Progenitor cell of endocrine pancreas (in vitro differentiated cells): ENCODE data around the gene PRR14L. TPM values are rescaled to one million over a fixed set of nuclear protein-coding genes. Genes with fewer than 3 reads are reported as not detected.
"Not testable (repeated sequence)": the region's sequence is repeated elsewhere in the genome, so short reads cannot be mapped to it uniquely, and the experiment has no call there.

ENCODE experiments used
- DNase-seq: peaks from one replicate; pipeline ENCODE4 v3.0.0; 2021; ENCODE audit warnings: low spot score; ENCODE audit not compliant: unreplicated experiment
- H3K27ac Mint-ChIP-seq: 2 replicates; pipeline ENCODE4 v1.8.0; 2021; ENCODE audit warnings: mild to moderate bottlenecking, moderate library complexity, mixed read lengths
- H3K27me3 Mint-ChIP-seq: 2 replicates; pipeline ENCODE4 v1.8.0; 2021; ENCODE audit warnings: mixed read lengths
- H3K36me3 Mint-ChIP-seq: 2 replicates; pipeline ENCODE4 v1.8.0; 2022; ENCODE audit warnings: mixed read lengths; ENCODE audit not compliant: insufficient read depth
- H3K4me1 Mint-ChIP-seq: 2 replicates; pipeline ENCODE4 v1.8.0; 2021; ENCODE audit warnings: low read depth, mixed read lengths
- H3K4me3 Mint-ChIP-seq: 2 replicates; pipeline ENCODE4 v1.8.0; 2021; ENCODE audit warnings: low read depth, mild to moderate bottlenecking, moderate library complexity, mixed read lengths
- H3K9me3 Mint-ChIP-seq: 2 replicates; pipeline ENCODE4 v1.8.0; 2021; ENCODE audit warnings: low read depth, mixed read lengths
- CTCF ChIP-seq: fragments of 200-600 bp; sonication (generic); IDR thresholded peaks from one replicate; pipeline ENCODE4 v1.5.0; 2021; ENCODE audit warnings: antibody characterized with exemption, mild to moderate bottlenecking; ENCODE audit not compliant: unreplicated experiment
- total RNA-seq: library from RNA; stranded (reverse); gene quantifications from 2 replicates; pipeline ENCODE4 v1.2.1, GENCODE V29; 2021

PRR14L gene
- total RNA-seq, 1 donor from 2014 or later: 87.2 TPM

GRCh38 chr22:31768422-31769059 lies 18.6 kb upstream of the PRR14L start:
- Mint-ChIP-seq H3K4me3 (no peak overlapping the region), H3K27ac (no peak overlapping the region), H3K4me1 (no peaks in the 10 kb centered on the region), H3K27me3 (no peaks in the 10 kb centered on the region), H3K9me3 (no peaks in the 10 kb centered on the region), H3K36me3 (peaks cover 18% of the 10 kb centered on the region)
- no peak for TF ChIP-seq CTCF
- no peak for DNase-seq

GRCh38 chr22:31764785-31765184 lies 14.9 kb upstream of the PRR14L start:
- Mint-ChIP-seq H3K9me3 (no peaks in the 10 kb centered on the region), H3K36me3 (peaks cover 20% of the 10 kb centered on the region), H3K4me3 (no peak overlapping the region), H3K27me3 (no peaks in the 10 kb centered on the region), H3K27ac (no peak overlapping the region), H3K4me1 (no peaks in the 10 kb centered on the region)
- TF ChIP-seq CTCF: no peak
- DNase-seq: no peak

- not testable (repeated sequence) for H3K9me3 Mint-ChIP-seq, DNase-seq, H3K27me3 Mint-ChIP-seq, H3K27ac Mint-ChIP-seq, H3K36me3 Mint-ChIP-seq, H3K4me3 Mint-ChIP-seq
- H3K4me1 Mint-ChIP-seq: peaks cover 10% of the 10 kb centered on the region
Observed at GRCh38 chr22:31758860-31759259, 8.9 kb upstream of the PRR14L start.

GRCh38 chr22:31757265-31757664 lies 7.3 kb upstream of the PRR14L start:
- Mint-ChIP-seq H3K27ac (no peak overlapping the region), H3K27me3 (no peaks in the 10 kb centered on the region), H3K4me1 (peaks cover 23% of the 10 kb centered on the region), H3K36me3 (peaks cover 5% of the 10 kb centered on the region), H3K9me3 (no peaks in the 10 kb centered on the region), H3K4me3 (no peak overlapping the region)
- no peak for TF ChIP-seq CTCF
- DNase-seq: no peak

GRCh38 chr22:31754813-31755212 lies 4.9 kb upstream of the PRR14L start:
- no peak for TF ChIP-seq CTCF
- DNase-seq: no peak
- peak overlapping the region; percentile 73 for H3K27ac Mint-ChIP-seq
- peaks cover 33% of the 10 kb centered on the region for H3K4me1 Mint-ChIP-seq
- no peaks in the 10 kb centered on the region for H3K36me3 Mint-ChIP-seq
- H3K27me3 Mint-ChIP-seq: no peaks in the 10 kb centered on the region
- H3K4me3 Mint-ChIP-seq: peak overlapping the region; percentile 82
- H3K9me3 Mint-ChIP-seq: no peaks in the 10 kb centered on the region
